OCI-LY1 (cell line): ENCODE results near the gene SLC25A11.

Source experiments
- CTCF ChIP-seq: fragments of 200-600 bp; sonication (generic), shearing (Covaris generic); IDR thresholded peaks from 2 replicates; pipeline ENCODE4 v1.5.1; 2017; ENCODE audit warnings: mild to moderate bottlenecking, antibody characterized with exemption, low read length, moderate library complexity, mixed read lengths
- EZH2 ChIP-seq: fragments of 200-600 bp; sonication (generic), shearing (Covaris generic); IDR thresholded peaks from 2 replicates; pipeline ENCODE4 v1.8.0; 2017; ENCODE audit warnings: borderline replicate concordance, mixed run types, mild to moderate bottlenecking, antibody characterized with exemption, low read length, moderate library complexity, mixed read lengths

DNA sequence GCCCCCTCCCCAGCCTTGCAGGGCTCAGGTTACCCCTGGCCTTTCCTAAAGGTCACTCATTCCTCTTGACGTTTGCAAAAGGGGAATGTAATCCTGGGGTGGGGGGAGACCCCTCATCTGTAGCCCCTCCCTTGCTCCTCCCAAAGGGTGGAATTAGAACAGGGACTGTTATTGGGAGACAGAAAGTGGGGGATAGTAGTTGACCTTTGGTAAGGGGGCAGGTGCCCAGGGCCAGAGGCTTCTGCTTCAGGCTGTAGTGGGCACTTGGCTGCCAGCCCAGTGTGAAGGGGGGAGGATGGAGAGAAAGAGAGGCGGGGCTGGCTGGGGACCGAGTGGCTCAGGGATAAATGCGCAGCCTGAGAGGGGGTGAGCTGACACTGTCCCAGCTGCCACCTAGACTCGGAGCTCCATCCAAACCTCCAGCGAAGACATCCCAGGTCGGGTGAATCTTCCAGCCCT is 10.9 kb upstream of the SLC25A11 start, which contains the start of gene ENO3:
- TF ChIP-seq CTCF (no peak), EZH2 (no peak)
